Measurements from ENCODE around the gene LPGAT1. TPM values are rescaled to one million over a fixed set of nuclear protein-coding genes. Genes with fewer than 3 reads are reported as not detected.
"Not testable (repeated sequence)": the region's sequence is repeated elsewhere in the genome, so short reads cannot be mapped to it uniquely, and the experiment has no call there.

LPGAT1 gene
- total RNA-seq, 6 experiments from 2014 or later, result 32.0 to 141 (median 55.7) TPM

DNA sequence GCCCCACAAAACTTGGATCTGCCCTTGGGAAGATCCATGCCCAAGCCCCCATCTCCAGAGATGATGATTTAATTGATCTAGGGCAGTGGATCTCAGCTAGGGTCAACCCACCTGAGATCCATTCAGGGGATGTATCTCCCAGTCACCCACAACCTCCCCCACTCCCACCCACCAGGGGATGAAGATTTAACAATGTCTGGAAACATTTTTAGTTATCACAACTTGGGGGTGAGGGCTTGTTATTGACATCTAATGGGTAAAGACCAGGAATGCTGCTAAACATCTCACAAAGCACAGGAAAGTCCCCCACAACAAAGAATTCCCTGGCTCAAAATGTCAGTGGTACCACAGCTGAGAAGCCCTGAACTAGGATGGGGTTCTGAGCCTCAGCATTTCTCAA, 45.0 kb upstream of the LPGAT1 start:
- DNase-seq (no peak), ATAC-seq (no peak)
- Histone ChIP-seq H3K27me3 (no peaks in the 10 kb centered on the region), H3K4me1 (no peaks in the 10 kb centered on the region), H3K9me3 (no peaks in the 10 kb centered on the region), H3K4me3 (no peak overlapping the region), H3K27ac (no peak overlapping the region), H3K36me3 (no peaks in the 10 kb centered on the region)
- TF ChIP-seq POLR2A (IDR thresholded peaks at IDR 0.05), result no peak
- TF ChIP-seq CTCF (IDR thresholded peaks at IDR 0.05), result no peak
- intact Hi-C loops (cut with DNase I), result no loop called here

DNA sequence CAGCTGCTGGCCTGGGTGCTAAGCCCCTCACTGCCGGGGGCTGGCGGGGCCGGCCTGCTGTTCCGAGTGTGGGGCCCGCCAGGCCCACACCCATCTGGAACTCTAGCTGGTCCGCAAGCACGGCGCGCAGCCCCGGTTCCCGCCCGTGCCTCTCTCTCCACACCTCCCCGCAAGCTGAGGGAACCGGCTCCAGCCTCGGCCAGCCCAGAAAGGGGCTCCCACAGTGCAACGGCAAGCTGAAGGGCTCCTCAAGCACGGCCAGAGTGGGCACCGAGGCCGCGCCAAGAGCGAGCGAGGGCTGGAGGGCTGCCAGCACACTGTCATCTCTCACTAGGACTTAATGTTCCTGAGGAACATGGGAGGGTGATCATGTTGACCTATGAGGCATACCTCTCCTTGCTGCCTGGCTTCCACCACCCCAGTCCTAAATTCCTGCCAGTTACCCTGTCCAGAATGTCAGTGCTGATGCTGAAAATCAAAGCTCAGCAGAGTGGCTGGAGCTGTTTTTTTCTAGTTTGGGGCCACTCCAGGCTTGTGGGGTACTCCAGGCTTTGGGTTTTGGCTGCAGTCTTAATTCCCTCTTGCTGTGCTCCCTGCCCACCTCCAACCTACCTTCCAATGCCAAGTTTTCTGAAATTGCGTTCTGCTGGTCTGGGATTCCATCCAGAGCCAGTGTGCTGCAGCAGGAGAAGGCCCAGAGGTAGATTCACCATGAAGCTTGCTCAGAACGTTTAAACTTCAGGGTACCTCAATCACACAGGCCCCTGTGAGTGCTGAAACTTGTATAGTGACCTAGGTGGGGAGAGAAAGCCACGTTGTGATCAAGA, 44.2 kb upstream of the LPGAT1 start:
- Histone ChIP-seq H3K27ac (no peak overlapping the region), H3K36me3 (no peaks in the 10 kb centered on the region), H3K27me3 (no peaks in the 10 kb centered on the region), H3K4me3 (no peak overlapping the region), H3K9me3 (no peaks in the 10 kb centered on the region), H3K4me1 (no peaks in the 10 kb centered on the region)
- DNase-seq, result no peak
- intact Hi-C loops (cut with DNase I), result no loop called here
- ATAC-seq, result peak; percentile 15 to 65 (median 32)
- TF ChIP-seq CTCF (IDR thresholded peaks at IDR 0.05), result no peak
- no peak for TF ChIP-seq POLR2A (IDR thresholded peaks at IDR 0.05)
- 42% methylated on average over 3 of the region's 25 CpGs for WGBS (ENCODE audit: insufficient coverage, low coverage, low lambda C conversion rate, missing lambda C conversion rate)

GRCh38 chr1:211873731-211874130, 43.2 kb upstream of the LPGAT1 start:
- H3K4me1 ChIP-seq; H3K36me3 ChIP-seq; H3K27ac ChIP-seq; DNase-seq; H3K9me3 ChIP-seq; intact Hi-C loops (cut with DNase I); H3K27me3 ChIP-seq; H3K4me3 ChIP-seq; ATAC-seq: not testable (repeated sequence)
- no CpG with 5 or more reads among the region's 3 CpGs for WGBS (ENCODE audit: insufficient coverage, low coverage, low lambda C conversion rate, missing lambda C conversion rate)

- no peaks in the 10 kb centered on the region for H3K4me1 ChIP-seq
- no peak for DNase-seq
- no peaks in the 10 kb centered on the region for H3K9me3 ChIP-seq
- no peaks in the 10 kb centered on the region for H3K36me3 ChIP-seq
- no peaks in the 10 kb centered on the region for H3K27me3 ChIP-seq
- intact Hi-C loops (cut with DNase I), result no loop called here
- no peak overlapping the region for H3K4me3 ChIP-seq
- ATAC-seq, result no peak
- TF ChIP-seq CTCF (IDR thresholded peaks at IDR 0.05) (no peak), POLR2A (IDR thresholded peaks at IDR 0.05) (no peak)
- 79% methylated on average over 1 of the region's 1 CpG for WGBS (ENCODE audit: insufficient coverage, low coverage, low lambda C conversion rate, missing lambda C conversion rate)
- H3K27ac ChIP-seq, result no peak overlapping the region
These were observed 39.6 kb upstream of the LPGAT1 start for GRCh38 chr1:211870156-211870555.

DNA sequence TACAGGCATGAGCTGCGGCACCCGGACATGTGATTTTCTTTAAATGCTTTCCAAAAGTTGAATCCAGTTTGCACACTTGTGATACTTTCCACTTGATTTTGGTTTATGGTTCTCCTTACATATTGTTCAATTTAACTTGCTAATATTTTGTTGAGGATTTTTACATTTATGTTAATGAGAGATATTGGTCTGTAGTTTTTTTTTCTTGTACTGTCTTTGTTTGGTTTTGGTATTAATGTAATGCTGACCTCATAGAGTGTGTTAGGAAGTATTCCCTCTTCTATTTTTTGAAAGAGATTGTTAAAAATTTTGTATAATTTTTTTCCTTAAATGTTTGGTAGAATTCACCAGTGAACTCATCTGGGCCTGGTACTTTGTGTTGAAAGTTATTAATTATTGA, 34.6 kb upstream of the LPGAT1 start:
- H3K4me3 ChIP-seq, result no peak overlapping the region
- no peaks in the 10 kb centered on the region for H3K27me3 ChIP-seq
- no peaks in the 10 kb centered on the region for H3K9me3 ChIP-seq
- H3K27ac ChIP-seq, result no peak overlapping the region
- TF ChIP-seq CTCF (IDR thresholded peaks at IDR 0.05) (no peak), POLR2A (IDR thresholded peaks at IDR 0.05) (no peak)
- intact Hi-C loops (cut with DNase I), result no loop called here
- 100% methylated on average over 2 of the region's 2 CpGs for WGBS (ENCODE audit: insufficient coverage, low coverage, low lambda C conversion rate, missing lambda C conversion rate)
- DNase-seq (no peak), ATAC-seq (no peak)
- no peaks in the 10 kb centered on the region for H3K4me1 ChIP-seq
- no peaks in the 10 kb centered on the region for H3K36me3 ChIP-seq
